ENCODE data around the gene PCDHGB1.

GRCh38 chr5:141369994-141370848, 20.3 kb downstream of the PCDHGB1 start, which contains the start of gene PCDHGB3:
- no peak for TF ChIP-seq ZNF133 (tag by site-specific recombination; IDR thresholded peaks at IDR 0.05)
- no peak for TF ChIP-seq ZNF549 (tag by site-specific recombination; IDR thresholded peaks at IDR 0.05)
- no peak for TF ChIP-seq SP3 (tag by site-specific recombination; IDR thresholded peaks at IDR 0.05)
- no peak for TF ChIP-seq CTCF (tag by site-specific recombination; IDR thresholded peaks at IDR 0.05)
- TF ChIP-seq ZNF174 (tag by site-specific recombination; IDR thresholded peaks at IDR 0.05) = no peak
- no peak for TF ChIP-seq KLF7 (tag by site-specific recombination; IDR thresholded peaks at IDR 0.05; ENCODE audit: borderline replicate concordance)
- TF ChIP-seq TCF7L2 (IDR thresholded peaks at IDR 0.05; ENCODE audit: borderline replicate concordance, low read depth, low read length) = no peak
- TF ChIP-seq KLF10 (tag by site-specific recombination; IDR thresholded peaks at IDR 0.05) = no peak
- no peak for TF ChIP-seq ZNF24 (tag by site-specific recombination; IDR thresholded peaks at IDR 0.05)
- TF ChIP-seq PRDM10 (tag by site-specific recombination; IDR thresholded peaks at IDR 0.05) = no peak
- no peak for TF ChIP-seq ZNF132 (tag by site-specific recombination; IDR thresholded peaks at IDR 0.05; ENCODE audit: borderline replicate concordance)
- TF ChIP-seq ZNF148 (tag by site-specific recombination; IDR thresholded peaks at IDR 0.05; ENCODE audit: borderline replicate concordance) = no peak
